Measurements from ENCODE around the gene INS. TPM values are rescaled to one million over a fixed set of nuclear protein-coding genes. Genes with fewer than 3 reads are reported as not detected.

Gene INS
- total RNA-seq, 1 experiment from 2014 or later: not detected

DNA sequence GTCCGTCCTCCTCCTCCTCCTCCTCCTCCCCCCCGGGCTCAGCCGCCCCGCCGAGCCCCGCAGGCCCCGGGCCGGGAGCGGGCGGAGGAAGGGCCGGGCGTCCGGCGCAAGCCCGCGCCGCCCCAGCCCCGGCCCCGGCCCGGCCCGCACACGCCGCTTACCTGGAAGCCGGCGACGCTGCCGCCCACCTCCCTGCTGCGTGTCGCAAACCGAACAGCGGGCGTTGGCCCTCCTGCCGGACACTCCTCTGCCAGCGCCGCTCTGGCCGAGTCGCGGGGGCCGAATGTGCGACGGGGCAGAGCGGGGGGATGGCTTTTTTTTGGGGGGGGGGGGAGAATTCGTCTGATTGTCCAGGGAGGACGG, 23.0 kb downstream of the INS start:
- Mint-ChIP-seq H3K4me3 (ENCODE audit: low read depth, unreplicated experiment) (peak overlapping the region; percentile 46), H3K27ac (ENCODE audit: unreplicated experiment) (no peak overlapping the region), H3K36me3 (ENCODE audit: insufficient read depth, unreplicated experiment) (peaks cover 7% of the 10 kb centered on the region), H3K9me3 (ENCODE audit: low read depth, unreplicated experiment) (no peaks in the 10 kb centered on the region), H3K4me1 (ENCODE audit: low read depth, unreplicated experiment) (peaks cover 13% of the 10 kb centered on the region), H3K27me3 (ENCODE audit: unreplicated experiment) (peaks cover 85% of the 10 kb centered on the region)
- no TSS peak for BruUV-seq (replicated peaks)
- TF ChIP-seq CTCF (IDR thresholded peaks at IDR 0.05; ENCODE audit: unreplicated experiment): no peak
- CTCF ChIA-PET: no interaction called here
- intact Hi-C loops (cut with micrococcal nuclease; ENCODE audit: unreplicated experiment): no loop called here
- no peak for DNase-seq

DNA sequence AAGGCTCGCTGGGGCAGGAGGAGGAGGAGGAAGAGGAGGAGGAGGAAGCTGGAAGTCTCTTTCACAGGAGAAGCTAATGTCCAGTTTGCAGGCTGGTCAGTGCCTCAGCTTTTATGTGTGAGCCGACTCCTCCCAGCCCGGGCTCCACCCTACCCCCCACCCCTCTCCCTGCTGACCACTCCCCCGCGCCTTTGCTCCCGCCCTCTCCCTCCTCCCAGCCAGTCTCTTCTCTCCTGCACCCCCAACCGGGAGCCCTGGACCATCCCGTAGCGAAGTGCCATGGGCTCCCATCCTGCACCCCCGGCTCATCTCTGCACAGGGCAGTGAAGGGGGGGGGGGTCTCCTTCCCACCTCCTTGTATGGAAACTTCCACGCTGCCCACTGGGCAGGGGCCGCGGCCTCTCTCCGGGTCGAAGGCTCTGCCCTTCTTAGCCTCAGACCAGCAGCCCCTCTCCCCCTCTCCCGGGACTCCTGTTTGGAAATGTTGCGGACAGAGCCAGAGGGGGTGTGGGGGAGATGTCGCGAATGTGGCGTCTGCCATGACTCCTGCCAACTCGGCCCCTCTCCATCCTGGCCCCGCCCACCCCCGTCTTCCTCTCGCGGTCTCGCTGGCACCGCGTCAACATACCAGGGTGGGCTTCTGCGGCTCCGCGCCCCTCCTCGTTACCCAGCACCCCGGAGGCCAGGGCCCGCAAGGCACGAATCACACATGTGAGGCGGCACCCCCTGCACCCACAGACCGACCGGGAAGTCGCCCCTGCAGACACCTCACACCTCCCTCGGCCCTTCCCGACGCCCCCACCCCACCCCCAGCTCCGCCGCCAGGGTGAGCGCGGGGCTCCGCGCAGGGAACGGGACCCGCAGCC, 23.6 kb downstream of the INS start:
- DNase-seq: peak; percentile 49
- Mint-ChIP-seq H3K27me3 (ENCODE audit: unreplicated experiment) (peaks cover 85% of the 10 kb centered on the region), H3K4me3 (ENCODE audit: low read depth, unreplicated experiment) (peak overlapping the region; percentile 46), H3K36me3 (ENCODE audit: insufficient read depth, unreplicated experiment) (peaks cover 7% of the 10 kb centered on the region), H3K27ac (ENCODE audit: unreplicated experiment) (no peak overlapping the region), H3K9me3 (ENCODE audit: low read depth, unreplicated experiment) (no peaks in the 10 kb centered on the region), H3K4me1 (ENCODE audit: low read depth, unreplicated experiment) (peaks cover 7% of the 10 kb centered on the region)
- CTCF ChIA-PET: interaction anchor here (0.6 to 0.7 kb wide), 4 partner anchors 13 to 515 kb away, joined by 3 to 4 read pairs (median 4); no protein-coding TSS in a partner anchor
- no TSS peak for BruUV-seq (replicated peaks)
- no peak for TF ChIP-seq CTCF (IDR thresholded peaks at IDR 0.05; ENCODE audit: unreplicated experiment)
- intact Hi-C loops (cut with micrococcal nuclease; ENCODE audit: unreplicated experiment): no loop called here

DNA sequence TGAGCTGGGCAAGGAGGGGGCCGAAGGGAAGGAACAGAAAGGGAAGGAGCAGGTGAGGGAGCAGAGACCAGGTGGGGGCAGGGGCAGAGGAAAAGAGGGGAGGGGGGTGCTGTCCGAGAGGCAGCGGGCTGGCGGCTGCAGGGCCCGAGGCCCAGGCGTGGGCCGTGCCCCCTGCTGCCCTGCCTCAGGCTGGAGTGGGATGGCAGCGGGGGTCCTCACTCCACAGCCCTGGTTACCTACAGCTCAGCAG, 24.1 kb downstream of the INS start:
- Mint-ChIP-seq H3K4me3 (ENCODE audit: low read depth, unreplicated experiment) (no peak overlapping the region), H3K36me3 (ENCODE audit: insufficient read depth, unreplicated experiment) (peaks cover 7% of the 10 kb centered on the region)

DNA sequence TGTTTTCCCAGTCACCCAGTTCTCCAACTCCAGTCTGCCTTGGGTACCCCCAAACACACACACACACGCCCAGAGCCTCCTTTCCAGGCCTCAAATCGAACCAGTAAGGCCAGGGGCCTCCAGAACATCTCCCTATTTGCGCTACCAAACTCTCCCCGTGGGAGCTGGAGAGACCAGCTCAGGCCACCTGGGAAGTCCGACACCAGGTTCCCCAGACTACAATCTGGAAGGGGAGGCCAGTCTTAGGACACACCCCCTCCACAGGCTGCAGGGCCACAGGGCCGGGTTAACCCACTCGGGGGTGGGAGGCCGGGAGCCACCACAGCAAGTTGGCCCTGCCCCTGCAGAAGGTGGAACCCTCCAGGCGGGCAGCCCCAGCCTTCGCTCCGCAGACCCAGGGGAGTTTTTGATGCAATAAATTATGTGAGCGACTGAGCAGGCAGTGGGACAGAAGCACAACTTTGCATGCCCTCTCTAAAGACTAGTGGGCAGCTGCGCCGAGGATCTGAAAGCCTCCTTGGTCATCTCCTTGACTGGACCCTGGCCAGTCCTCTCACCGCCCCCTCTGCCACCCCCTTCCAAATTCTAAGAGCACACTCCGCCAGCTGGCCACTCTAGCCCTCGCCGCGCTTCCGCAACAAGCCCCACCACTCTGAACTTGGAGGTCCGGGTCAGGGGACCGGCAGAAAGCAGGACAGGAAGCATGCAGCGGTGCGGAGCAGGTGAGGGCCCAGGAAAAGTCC, 24.6 kb downstream of the INS start:
- DNase-seq: no peak
- Mint-ChIP-seq H3K36me3 (ENCODE audit: insufficient read depth, unreplicated experiment) (peaks cover 7% of the 10 kb centered on the region), H3K4me3 (ENCODE audit: low read depth, unreplicated experiment) (no peak overlapping the region), H3K27ac (ENCODE audit: unreplicated experiment) (no peak overlapping the region), H3K9me3 (ENCODE audit: low read depth, unreplicated experiment) (peaks cover 1% of the 10 kb centered on the region), H3K27me3 (ENCODE audit: unreplicated experiment) (peaks cover 85% of the 10 kb centered on the region), H3K4me1 (ENCODE audit: low read depth, unreplicated experiment) (no peaks in the 10 kb centered on the region)
- CTCF ChIA-PET: interaction anchor here (0.6 to 0.7 kb wide), 5 partner anchors 14 to 601 kb away, joined by 3 to 4 read pairs (median 3); no protein-coding TSS in a partner anchor
- no peak for TF ChIP-seq CTCF (IDR thresholded peaks at IDR 0.05; ENCODE audit: unreplicated experiment)
- intact Hi-C loops (cut with micrococcal nuclease; ENCODE audit: unreplicated experiment): no loop called here
- no TSS peak for BruUV-seq (replicated peaks)

More for the DNA sequence above, 24.1 kb downstream of the INS start:
- Mint-ChIP-seq H3K9me3 (ENCODE audit: low read depth, unreplicated experiment) (no peaks in the 10 kb centered on the region), H3K4me1 (ENCODE audit: low read depth, unreplicated experiment) (peaks cover 1% of the 10 kb centered on the region), H3K27me3 (ENCODE audit: unreplicated experiment) (peaks cover 85% of the 10 kb centered on the region), H3K27ac (ENCODE audit: unreplicated experiment) (no peak overlapping the region)
- intact Hi-C loops (cut with micrococcal nuclease; ENCODE audit: unreplicated experiment): no loop called here
- CTCF ChIA-PET: interaction anchor here (0.6 to 0.7 kb wide), 4 partner anchors 14 to 516 kb away, joined by 3 to 4 read pairs (median 4); no protein-coding TSS in a partner anchor
- no peak for DNase-seq
- BruUV-seq (replicated peaks): no TSS peak
- no peak for TF ChIP-seq CTCF (IDR thresholded peaks at IDR 0.05; ENCODE audit: unreplicated experiment)

Measured in Calu3 (cell line).